Panc1 (cell line): Measurements from ENCODE around the gene RPS6KB1. TPM values are rescaled to one million over a fixed set of nuclear protein-coding genes. Genes with fewer than 3 reads are reported as not detected.

Source experiments
- ATAC-seq: fragments of 200-7000 bp; cut with Tn5 transposase; 2 replicates; pipeline ENCODE4 v1.9.1; 2020; ENCODE audit warnings: mild to moderate bottlenecking, moderate library complexity
- BruUV-seq: library from RNA; stranded (reverse); fragments of 400-500 nt; replicated peaks from 2 replicates; lab custom pipeline; 2021; lab: Mats Ljungman, UMichigan
- CTCF ChIA-PET: fragments of 300-600 bp; sonication (Branson Sonifier 250); formaldehyde crosslinking; loops from one replicate; lab custom pipeline; 2022; ENCODE audit warnings: antibody characterized with exemption; lab: Charles Lee
- POLR2A ChIA-PET: fragments of 300-600 bp; sonication (Branson Sonifier 250); formaldehyde crosslinking; loops from one replicate; lab custom pipeline; 2022; ENCODE audit warnings: antibody characterized with exemption; lab: Charles Lee
- DNase-seq: peaks from one replicate; pipeline ENCODE4 v3.0.0-alpha.2; 2010; ENCODE audit warnings: low read depth, low spot score
- H3K27ac ChIP-seq: 2 replicates; pipeline ENCODE4 v1.5.1; 2011; ENCODE audit warnings: mild to moderate bottlenecking, low read length, inconsistent platforms
- H3K27me3 ChIP-seq: fragments of 200-500 bp; sonication (Bioruptor generic); 2 replicates; pipeline ENCODE4 v1.6.0; 2014; ENCODE audit warnings: low read length, inconsistent platforms; ENCODE audit not compliant: control insufficient read depth, insufficient read depth
- H3K36me3 ChIP-seq: fragments of 200-500 bp; sonication (Bioruptor generic); 2 replicates; pipeline ENCODE4 v1.5.1; 2014; ENCODE audit warnings: inconsistent platforms, mild to moderate bottlenecking, low read length, moderate library complexity; ENCODE audit not compliant: control insufficient read depth, insufficient read depth
- H3K4me1 ChIP-seq: 2 replicates; pipeline ENCODE4 v1.5.1; 2011; ENCODE audit warnings: inconsistent platforms, mild to moderate bottlenecking, low read length, moderate library complexity; ENCODE audit not compliant: control insufficient read depth, insufficient read depth
- H3K4me3 ChIP-seq, 2 experiments: 2 replicates each; pipeline ENCODE4 v1.5.1; 2011 to 2012; ENCODE audit warnings: low read depth in 2 of 2, low read length in 2 of 2, mild to moderate bottlenecking in 2 of 2, inconsistent platforms in 1 of 2, moderate library complexity in 1 of 2
- H3K9me3 ChIP-seq: fragments of 200-500 bp; sonication (Bioruptor generic); 2 replicates; pipeline ENCODE4 v1.5.1; 2014; ENCODE audit warnings: low read depth, mild to moderate bottlenecking, inconsistent platforms, low read length, moderate library complexity; ENCODE audit not compliant: control insufficient read depth, insufficient read depth
- CTCF ChIP-seq: fragments of 450-650 bp; IDR thresholded peaks from 2 replicates; pipeline ENCODE4 v1.5.1; 2017; ENCODE audit warnings: mild to moderate bottlenecking
- POLR2AphosphoS5 ChIP-seq: IDR thresholded peaks from 2 replicates; pipeline ENCODE4 v1.6.1; 2012; ENCODE audit warnings: mild to moderate bottlenecking, low read depth, low read length, moderate library complexity
- SIN3A ChIP-seq: IDR thresholded peaks from 2 replicates; pipeline ENCODE4 v1.6.1; 2012; ENCODE audit warnings: low read depth, mild to moderate bottlenecking, low read length, moderate library complexity, borderline replicate concordance; ENCODE audit not compliant: insufficient read depth
- TCF7L2 ChIP-seq: IDR thresholded peaks from 2 replicates; pipeline ENCODE4 v1.6.1; 2011; ENCODE audit warnings: mild to moderate bottlenecking, low read depth, low read length, inconsistent platforms
- in situ Hi-C: cut with HindIII; loops from 2 replicates; pipeline ENCODE4 v1.10.0; 2016; ENCODE audit warnings: low sequenced_read_pairs, low pct_unique_long_range_greater_than_20kb
- intact Hi-C: fragments of 100-400 bp; cut with micrococcal nuclease; formaldehyde crosslinking; loops from one replicate; pipeline ENCODE4 v1.10.0; 2022; ENCODE audit not compliant: unreplicated experiment
- total RNA-seq: library from RNA; stranded (reverse); gene quantifications from one replicate; pipeline ENCODE4 v1.2.1, GENCODE V29; 2021; ENCODE audit not compliant: unreplicated experiment
- TF ChIP-seq, protein P1 (sequence below), 2 experiments: IDR thresholded peaks; 2 replicates each; pipeline ENCODE4 v1.6.1; 2011 to 2012; ENCODE audit warnings: low read depth in 2 of 2, control low read depth in 1 of 2, low read length in 1 of 2, mild to moderate bottlenecking in 1 of 2, moderate library complexity in 1 of 2; ENCODE audit not compliant: insufficient read depth in 1 of 2

The RPS6KB1 gene
- total RNA-seq, 1 experiment from 2014 or later = 34.6 TPM

DNA sequence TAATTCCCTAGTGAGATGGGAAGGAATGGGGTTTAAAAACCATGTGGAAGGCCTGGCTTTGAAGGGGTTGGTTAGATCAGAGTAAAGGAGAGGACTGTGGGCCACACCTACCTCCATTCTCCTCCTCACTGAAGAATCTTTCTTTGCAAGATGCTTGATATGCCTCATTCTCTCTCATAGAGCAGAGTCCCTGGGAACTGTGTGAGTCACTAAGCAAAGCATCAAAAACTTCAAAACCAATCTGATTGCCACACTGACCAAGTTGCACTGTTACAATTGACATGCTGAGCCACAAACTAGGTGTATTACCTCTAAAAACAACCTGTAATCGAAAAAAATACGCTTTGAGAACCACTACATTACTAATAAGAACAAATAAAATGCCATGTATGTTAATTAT lies 2.2 kb upstream of the RPS6KB1 start:
- Histone ChIP-seq H3K4me1 (peaks cover 3% of the 10 kb centered on the region), H3K36me3 (peaks cover 13% of the 10 kb centered on the region), H3K27ac (no peak overlapping the region), H3K4me3 (no peak overlapping the region), H3K27me3 (no peaks in the 10 kb centered on the region), H3K9me3 (no peaks in the 10 kb centered on the region)
- ChIA-PET POLR2A (no interaction called here), CTCF (no interaction called here)
- intact Hi-C loops (no loop called here), in situ Hi-C loops (no loop called here)
- ATAC-seq = no peak
- TF ChIP-seq, protein P1, sequence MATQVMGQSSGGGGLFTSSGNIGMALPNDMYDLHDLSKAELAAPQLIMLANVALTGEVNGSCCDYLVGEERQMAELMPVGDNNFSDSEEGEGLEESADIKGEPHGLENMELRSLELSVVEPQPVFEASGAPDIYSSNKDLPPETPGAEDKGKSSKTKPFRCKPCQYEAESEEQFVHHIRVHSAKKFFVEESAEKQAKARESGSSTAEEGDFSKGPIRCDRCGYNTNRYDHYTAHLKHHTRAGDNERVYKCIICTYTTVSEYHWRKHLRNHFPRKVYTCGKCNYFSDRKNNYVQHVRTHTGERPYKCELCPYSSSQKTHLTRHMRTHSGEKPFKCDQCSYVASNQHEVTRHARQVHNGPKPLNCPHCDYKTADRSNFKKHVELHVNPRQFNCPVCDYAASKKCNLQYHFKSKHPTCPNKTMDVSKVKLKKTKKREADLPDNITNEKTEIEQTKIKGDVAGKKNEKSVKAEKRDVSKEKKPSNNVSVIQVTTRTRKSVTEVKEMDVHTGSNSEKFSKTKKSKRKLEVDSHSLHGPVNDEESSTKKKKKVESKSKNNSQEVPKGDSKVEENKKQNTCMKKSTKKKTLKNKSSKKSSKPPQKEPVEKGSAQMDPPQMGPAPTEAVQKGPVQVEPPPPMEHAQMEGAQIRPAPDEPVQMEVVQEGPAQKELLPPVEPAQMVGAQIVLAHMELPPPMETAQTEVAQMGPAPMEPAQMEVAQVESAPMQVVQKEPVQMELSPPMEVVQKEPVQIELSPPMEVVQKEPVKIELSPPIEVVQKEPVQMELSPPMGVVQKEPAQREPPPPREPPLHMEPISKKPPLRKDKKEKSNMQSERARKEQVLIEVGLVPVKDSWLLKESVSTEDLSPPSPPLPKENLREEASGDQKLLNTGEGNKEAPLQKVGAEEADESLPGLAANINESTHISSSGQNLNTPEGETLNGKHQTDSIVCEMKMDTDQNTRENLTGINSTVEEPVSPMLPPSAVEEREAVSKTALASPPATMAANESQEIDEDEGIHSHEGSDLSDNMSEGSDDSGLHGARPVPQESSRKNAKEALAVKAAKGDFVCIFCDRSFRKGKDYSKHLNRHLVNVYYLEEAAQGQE (IDR thresholded peaks at IDR 0.05; ENCODE audit: insufficient read depth in 1 of 2, low read depth in 2 of 2, low read length in 1 of 2) = no peak
- TF ChIP-seq CTCF (no peak), POLR2AphosphoS5 (no peak), SIN3A (no peak), TCF7L2 (no peak)
- BruUV-seq = TSS peak; percentile 77
- no peak for DNase-seq

DNA sequence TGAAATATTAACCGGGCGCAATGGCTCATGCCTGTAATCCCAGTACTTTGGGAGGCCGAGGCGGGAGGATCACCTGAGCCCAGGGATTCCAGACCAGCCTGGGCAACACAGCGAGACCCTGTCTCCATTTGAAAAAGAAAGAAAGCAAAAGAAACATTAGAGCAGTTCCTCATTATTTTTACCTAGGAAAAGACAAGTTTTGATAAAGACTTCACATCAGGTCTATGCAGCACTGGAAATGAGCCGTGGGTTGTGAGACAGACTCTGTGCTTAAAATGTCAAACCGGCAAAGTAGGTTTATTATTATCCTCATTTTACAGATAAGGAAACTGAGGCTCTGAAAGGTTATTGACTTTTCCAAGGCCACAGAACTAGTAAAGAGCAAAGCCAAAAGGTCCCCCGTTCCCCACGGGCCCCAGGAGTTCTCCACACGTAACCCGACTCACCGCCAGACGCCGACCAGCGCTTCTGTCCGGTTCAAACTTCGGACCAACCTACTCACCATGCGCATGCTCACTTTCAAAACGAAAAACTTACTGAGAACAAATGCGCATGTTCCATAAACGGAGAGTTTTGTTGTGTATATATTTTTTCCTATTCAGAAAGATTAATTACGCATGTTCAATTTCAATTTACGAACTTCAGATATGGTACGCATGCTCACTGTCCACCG lies 534 bp upstream of the RPS6KB1 start:
- in situ Hi-C loops (no loop called here), intact Hi-C loops (no loop called here)
- Histone ChIP-seq H3K4me1 (peaks cover 8% of the 10 kb centered on the region), H3K27ac (peak overlapping the region; percentile 87), H3K36me3 (peaks cover 14% of the 10 kb centered on the region), H3K4me3 (peak overlapping the region; percentile 68 to 89), H3K27me3 (no peaks in the 10 kb centered on the region), H3K9me3 (no peaks in the 10 kb centered on the region)
- POLR2A ChIA-PET = interaction anchor here (0.9 kb wide), 1 partner anchor 48 kb away, joined by 3 read pairs; no protein-coding TSS in a partner anchor
- ATAC-seq (peak; percentile 85), DNase-seq (no peak)
- TSS peak; percentile 94 for BruUV-seq
- CTCF ChIA-PET = no interaction called here
- no peak for TF ChIP-seq TCF7L2
- no peak for TF ChIP-seq CTCF
- no peak for TF ChIP-seq SIN3A
- TF ChIP-seq, protein P1 (IDR thresholded peaks at IDR 0.05; ENCODE audit: insufficient read depth in 1 of 2, low read depth in 2 of 2, low read length in 1 of 2) = no peak
- peak; percentile 41; the same call in 1 of the 2 replicates for TF ChIP-seq POLR2AphosphoS5
